ENCODE data around the gene CFAP43.

Gene CFAP43

GRCh38 chr10:104220522-104220921 is 11.6 kb downstream of the CFAP43 start:
- Histone ChIP-seq H3K4me3 (ENCODE audit: low read length) (no peak overlapping the region), H3K79me2 (ENCODE audit: low read length) (no peaks in the 10 kb centered on the region), H2AFZ (ENCODE audit: low read length) (no peak overlapping the region), H3K27me3 (replicated peaks; ENCODE audit: insufficient read depth, low read length) (no peaks in the 10 kb centered on the region), H3K9ac (ENCODE audit: low read length) (no peak overlapping the region), H3K9me2 (replicated peaks; ENCODE audit: insufficient read depth, low read length) (no peaks in the 10 kb centered on the region), H4K20me1 (ENCODE audit: insufficient read depth, low read length) (no peaks in the 10 kb centered on the region), H3F3A (ENCODE audit: insufficient read depth, low read length) (no peaks in the 10 kb centered on the region), H3K9me3 (replicated peaks; ENCODE audit: insufficient read depth, low read length) (no peaks in the 10 kb centered on the region), H3K27ac (ENCODE audit: low read length) (no peak overlapping the region), H3K4me1 (ENCODE audit: low read length) (no peaks in the 10 kb centered on the region), H3K36me3 (replicated peaks; ENCODE audit: insufficient read depth, low read length) (no peaks in the 10 kb centered on the region), H3K4me2 (ENCODE audit: low read depth, low read length) (no peak overlapping the region)
- DNase-seq = no peak
- TF ChIP-seq, protein P1, sequence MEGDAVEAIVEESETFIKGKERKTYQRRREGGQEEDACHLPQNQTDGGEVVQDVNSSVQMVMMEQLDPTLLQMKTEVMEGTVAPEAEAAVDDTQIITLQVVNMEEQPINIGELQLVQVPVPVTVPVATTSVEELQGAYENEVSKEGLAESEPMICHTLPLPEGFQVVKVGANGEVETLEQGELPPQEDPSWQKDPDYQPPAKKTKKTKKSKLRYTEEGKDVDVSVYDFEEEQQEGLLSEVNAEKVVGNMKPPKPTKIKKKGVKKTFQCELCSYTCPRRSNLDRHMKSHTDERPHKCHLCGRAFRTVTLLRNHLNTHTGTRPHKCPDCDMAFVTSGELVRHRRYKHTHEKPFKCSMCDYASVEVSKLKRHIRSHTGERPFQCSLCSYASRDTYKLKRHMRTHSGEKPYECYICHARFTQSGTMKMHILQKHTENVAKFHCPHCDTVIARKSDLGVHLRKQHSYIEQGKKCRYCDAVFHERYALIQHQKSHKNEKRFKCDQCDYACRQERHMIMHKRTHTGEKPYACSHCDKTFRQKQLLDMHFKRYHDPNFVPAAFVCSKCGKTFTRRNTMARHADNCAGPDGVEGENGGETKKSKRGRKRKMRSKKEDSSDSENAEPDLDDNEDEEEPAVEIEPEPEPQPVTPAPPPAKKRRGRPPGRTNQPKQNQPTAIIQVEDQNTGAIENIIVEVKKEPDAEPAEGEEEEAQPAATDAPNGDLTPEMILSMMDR (IDR thresholded peaks at IDR 0.05; ENCODE audit: low read length) = no peak
- TF ChIP-seq EZH2 (optimal IDR thresholded peaks at IDR 0.05; ENCODE audit: low read depth, low read length) (no peak), EZH2phosphoT487 (IDR thresholded peaks at IDR 0.05; ENCODE audit: low read length) (no peak)

- no peak overlapping the region for H2AFZ ChIP-seq (ENCODE audit: low read length)
- no peak overlapping the region for H3K27ac ChIP-seq (ENCODE audit: low read length)
- H3K9me2 ChIP-seq (replicated peaks; ENCODE audit: insufficient read depth, low read length) = no peaks in the 10 kb centered on the region
- no peaks in the 10 kb centered on the region for H3K36me3 ChIP-seq (replicated peaks; ENCODE audit: insufficient read depth, low read length)
- TF ChIP-seq, protein P1 (IDR thresholded peaks at IDR 0.05; ENCODE audit: low read length) = no peak
- TF ChIP-seq EZH2 (optimal IDR thresholded peaks at IDR 0.05; ENCODE audit: low read depth, low read length) (no peak), EZH2phosphoT487 (IDR thresholded peaks at IDR 0.05; ENCODE audit: low read length) (no peak)
- no peak overlapping the region for H3K4me2 ChIP-seq (ENCODE audit: low read depth, low read length)
- DNase-seq = peak; percentile 19
- no peaks in the 10 kb centered on the region for H3K27me3 ChIP-seq (replicated peaks; ENCODE audit: insufficient read depth, low read length)
- no peaks in the 10 kb centered on the region for H3F3A ChIP-seq (ENCODE audit: insufficient read depth, low read length)
- no peak overlapping the region for H3K4me3 ChIP-seq (ENCODE audit: low read length)
- no peaks in the 10 kb centered on the region for H4K20me1 ChIP-seq (ENCODE audit: insufficient read depth, low read length)
- no peaks in the 10 kb centered on the region for H3K79me2 ChIP-seq (ENCODE audit: low read length)
- no peak overlapping the region for H3K9ac ChIP-seq (ENCODE audit: low read length)
- H3K9me3 ChIP-seq (replicated peaks; ENCODE audit: insufficient read depth, low read length) = no peaks in the 10 kb centered on the region
- no peaks in the 10 kb centered on the region for H3K4me1 ChIP-seq (ENCODE audit: low read length)
Observed at GRCh38 chr10:104218751-104219150, 13.4 kb downstream of the CFAP43 start.

- no peaks in the 10 kb centered on the region for H3K9me3 ChIP-seq (replicated peaks; ENCODE audit: insufficient read depth, low read length)
- no peak for TF ChIP-seq EZH2phosphoT487 (IDR thresholded peaks at IDR 0.05; ENCODE audit: low read length)
- no peak for TF ChIP-seq EZH2 (optimal IDR thresholded peaks at IDR 0.05; ENCODE audit: low read depth, low read length)
- TF ChIP-seq, protein P1 (IDR thresholded peaks at IDR 0.05; ENCODE audit: low read length) = no peak
- H3K79me2 ChIP-seq (ENCODE audit: low read length) = no peaks in the 10 kb centered on the region
- no peak overlapping the region for H2AFZ ChIP-seq (ENCODE audit: low read length)
- H3K27ac ChIP-seq (ENCODE audit: low read length) = no peak overlapping the region
- H3K9me2 ChIP-seq (replicated peaks; ENCODE audit: insufficient read depth, low read length) = no peaks in the 10 kb centered on the region
- no peak overlapping the region for H3K4me2 ChIP-seq (ENCODE audit: low read depth, low read length)
- no peaks in the 10 kb centered on the region for H3K36me3 ChIP-seq (replicated peaks; ENCODE audit: insufficient read depth, low read length)
- H4K20me1 ChIP-seq (ENCODE audit: insufficient read depth, low read length) = no peaks in the 10 kb centered on the region
- no peaks in the 10 kb centered on the region for H3K4me1 ChIP-seq (ENCODE audit: low read length)
- H3K9ac ChIP-seq (ENCODE audit: low read length) = no peak overlapping the region
- no peak for DNase-seq
- H3F3A ChIP-seq (ENCODE audit: insufficient read depth, low read length) = no peaks in the 10 kb centered on the region
- no peaks in the 10 kb centered on the region for H3K27me3 ChIP-seq (replicated peaks; ENCODE audit: insufficient read depth, low read length)
- no peak overlapping the region for H3K4me3 ChIP-seq (ENCODE audit: low read length)
Observed at GRCh38 chr10:104216631-104217030, 15.5 kb downstream of the CFAP43 start.

Measured in MM.1S (cell line).